GM12873 (cell line): ENCODE data around the gene AZU1.
A peak's percentile ranks its signal among the peaks of the same experiment; 100 is the strongest.

Source experiments
- TF ChIP-seq, protein P1 (sequence below): IDR thresholded peaks from 2 replicates; pipeline ENCODE4 v1.5.1; 2012; ENCODE audit warnings: low read depth, mild to moderate bottlenecking, moderate library complexity, low read length, control low read depth; ENCODE audit not compliant: insufficient read depth; ENCODE audit errors: missing control alignments

The AZU1 gene

DNA sequence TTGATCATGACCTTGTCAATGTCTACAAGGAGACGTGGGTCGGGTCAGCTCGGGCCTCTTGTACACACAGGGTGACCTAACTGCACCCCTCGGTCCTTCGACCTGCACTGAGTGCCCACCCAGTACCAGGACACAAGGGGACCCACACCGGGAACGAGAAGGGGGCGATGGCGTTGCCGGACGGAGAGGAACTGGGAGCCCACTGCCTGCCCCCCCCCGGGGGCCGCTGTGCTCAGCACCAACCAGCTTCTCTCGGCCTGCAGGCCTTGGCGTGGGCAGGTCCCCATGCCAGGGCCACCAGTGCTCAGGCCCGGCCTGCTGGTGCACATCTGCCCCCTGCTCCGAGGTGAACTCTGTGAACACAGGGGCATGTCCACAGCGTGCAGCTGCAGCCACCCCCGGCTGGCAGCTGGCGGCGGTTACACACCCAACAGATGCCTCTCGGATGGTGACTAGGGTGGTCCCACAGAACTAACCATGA lies 46.0 kb downstream of the AZU1 start:
- TF ChIP-seq, protein P1, sequence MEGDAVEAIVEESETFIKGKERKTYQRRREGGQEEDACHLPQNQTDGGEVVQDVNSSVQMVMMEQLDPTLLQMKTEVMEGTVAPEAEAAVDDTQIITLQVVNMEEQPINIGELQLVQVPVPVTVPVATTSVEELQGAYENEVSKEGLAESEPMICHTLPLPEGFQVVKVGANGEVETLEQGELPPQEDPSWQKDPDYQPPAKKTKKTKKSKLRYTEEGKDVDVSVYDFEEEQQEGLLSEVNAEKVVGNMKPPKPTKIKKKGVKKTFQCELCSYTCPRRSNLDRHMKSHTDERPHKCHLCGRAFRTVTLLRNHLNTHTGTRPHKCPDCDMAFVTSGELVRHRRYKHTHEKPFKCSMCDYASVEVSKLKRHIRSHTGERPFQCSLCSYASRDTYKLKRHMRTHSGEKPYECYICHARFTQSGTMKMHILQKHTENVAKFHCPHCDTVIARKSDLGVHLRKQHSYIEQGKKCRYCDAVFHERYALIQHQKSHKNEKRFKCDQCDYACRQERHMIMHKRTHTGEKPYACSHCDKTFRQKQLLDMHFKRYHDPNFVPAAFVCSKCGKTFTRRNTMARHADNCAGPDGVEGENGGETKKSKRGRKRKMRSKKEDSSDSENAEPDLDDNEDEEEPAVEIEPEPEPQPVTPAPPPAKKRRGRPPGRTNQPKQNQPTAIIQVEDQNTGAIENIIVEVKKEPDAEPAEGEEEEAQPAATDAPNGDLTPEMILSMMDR = no peak

DNA sequence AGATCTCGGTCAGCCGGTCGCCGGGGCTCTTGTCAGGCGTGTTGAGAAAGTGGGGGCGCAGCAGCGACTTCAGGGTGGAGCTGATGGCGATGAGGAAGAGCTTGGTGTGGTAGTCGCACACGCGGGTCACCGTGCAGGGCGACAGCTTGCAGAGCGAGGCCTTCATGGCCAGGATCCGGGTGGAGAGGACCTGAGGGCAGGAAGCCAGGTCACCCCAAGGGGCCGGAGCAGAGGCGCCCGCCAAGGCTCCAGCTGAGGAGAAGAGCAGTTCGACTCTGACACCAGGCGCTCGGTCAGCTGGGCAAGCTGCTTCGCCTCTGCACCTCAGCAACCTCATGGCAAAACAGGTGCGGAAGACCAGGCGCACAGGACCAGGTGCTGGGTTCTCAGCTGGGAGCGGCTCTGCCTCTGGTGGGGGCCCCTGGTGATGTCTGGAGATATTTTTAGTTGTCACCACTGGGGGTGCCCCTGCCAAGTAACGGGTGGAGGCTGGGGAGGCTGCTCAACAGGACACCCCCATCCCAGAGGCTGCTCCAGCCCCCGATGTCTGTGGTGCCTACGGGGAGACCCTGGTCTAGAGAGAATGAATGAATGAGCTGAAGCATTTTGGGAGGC lies 47.7 kb downstream of the AZU1 start:
- TF ChIP-seq, protein P1 = peak; percentile 7

- TF ChIP-seq, protein P1 = no peak
These were observed 48.5 kb downstream of the AZU1 start for GRCh38 chr19:876089-876488.

GRCh38 chr19:876780-877314 lies 49.2 kb downstream of the AZU1 start:
- TF ChIP-seq, protein P1 = no peak

GRCh38 chr19:879711-880438 lies 52.2 kb downstream of the AZU1 start:
- TF ChIP-seq, protein P1 = no peak
